Left lung (tissue), 10 donors: ENCODE data around the gene EMILIN3. TPM values are rescaled to one million over a fixed set of nuclear protein-coding genes. Genes with fewer than 3 reads are reported as not detected.

Experiments used
- ATAC-seq: fragments of 200-7000 bp; cut with Tn5 transposase; one replicate; pipeline ENCODE4 v1.9.1; 2020; ENCODE audit warnings: moderate library complexity
- DNase-seq, 4 donors: peaks; one replicate each; pipeline ENCODE4 v3.0.0-alpha.2; 2013 to 2020
- H3K27ac ChIP-seq, 2 donors: fragments of 200-600 bp; sonication (generic) in 1 of 2; one replicate each; pipeline versions ENCODE4 v1.5.0 to v1.8.0; 2020 to 2021
- H3K27me3 ChIP-seq, 2 donors: fragments of 200-600 bp; sonication (generic) in 1 of 2; one replicate each; pipeline versions ENCODE4 v1.5.0 to v1.8.0; 2020 to 2021
- H3K36me3 ChIP-seq, 2 donors: fragments of 200-600 bp; sonication (generic) in 1 of 2; one replicate each; pipeline versions ENCODE4 v1.5.0 to v1.8.0; 2020 to 2021
- H3K4me1 ChIP-seq, 2 donors: fragments of 200-600 bp; one replicate each; pipeline ENCODE4 v1.8.0; 2021
- H3K4me3 ChIP-seq, 2 donors: fragments of 200-600 bp; sonication (generic) in 1 of 2; one replicate each; pipeline versions ENCODE4 v1.5.0 to v1.8.0; 2020 to 2021; ENCODE audit warnings: mild to moderate bottlenecking in 1 of 2
- H3K9me3 ChIP-seq, 2 donors: fragments of 200-600 bp; sonication (generic) in 1 of 2; one replicate each; pipeline versions ENCODE4 v1.5.0 to v1.8.0; 2020 to 2021
- intact Hi-C, 2 donors: fragments of 100-400 bp; cut with DNase I; formaldehyde crosslinking; loops; one replicate each; pipeline versions ENCODE4 v1.11.2 to v1.14.2; 2022
- polyA plus RNA-seq, 6 donors: library from polyadenylated mRNA; unstranded; fragments of 120-200 nt; gene quantifications; one replicate each; pipeline ENCODE4 v1.2.1, GENCODE V29; 2013; ENCODE audit not compliant: insufficient read length in 6 of 6
- total RNA-seq, 2 donors: library from RNA; stranded (reverse); fragmentation: NEBNext Ultra II Directional; extraction: Animal tissue kit (Norgen Biotek cat#: 25700); gene quantifications; one replicate each; pipeline ENCODE4 v1.2.1, GENCODE V29; 2021
- TF ChIP-seq, protein P1 (sequence below), 2 donors: fragments of 200-600 bp; sonication (generic) in 1 of 2; IDR thresholded peaks; one replicate each; pipeline versions ENCODE4 v1.5.0 to v1.8.0; 2021; ENCODE audit warnings: antibody characterized with exemption in 2 of 2
- donor health status: DM: no; HTN: yes; CAD: no.
- donor health status: DM: no; HTN: no; CAD: no.

The EMILIN3 gene
- total and polyA plus RNA-seq, 8 donors, result 0.08 to 2.5 (median 2.0) TPM

DNA sequence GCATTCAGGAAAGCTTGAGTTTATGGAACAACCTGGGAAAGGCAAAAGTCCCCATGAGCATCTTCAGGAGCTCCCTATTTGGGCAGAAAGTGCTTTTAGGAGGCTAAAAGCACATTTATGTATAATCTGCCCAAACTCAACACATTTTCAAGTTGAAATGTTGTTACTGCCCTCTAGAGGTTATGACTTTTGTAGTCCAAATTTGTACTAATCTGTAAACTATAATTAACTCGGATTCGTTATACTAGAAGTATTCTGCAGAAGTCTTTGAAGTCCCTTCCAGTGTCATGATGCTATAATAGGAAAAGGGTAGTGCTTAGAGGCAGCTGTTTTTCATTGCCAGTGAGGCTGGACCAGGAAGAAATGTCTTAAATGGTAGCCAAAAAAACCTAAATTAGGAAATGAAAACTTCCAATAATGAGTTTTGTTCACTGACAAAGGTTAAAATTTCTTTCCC, 44.8 kb upstream of the EMILIN3 start:
- TF ChIP-seq, protein P1, sequence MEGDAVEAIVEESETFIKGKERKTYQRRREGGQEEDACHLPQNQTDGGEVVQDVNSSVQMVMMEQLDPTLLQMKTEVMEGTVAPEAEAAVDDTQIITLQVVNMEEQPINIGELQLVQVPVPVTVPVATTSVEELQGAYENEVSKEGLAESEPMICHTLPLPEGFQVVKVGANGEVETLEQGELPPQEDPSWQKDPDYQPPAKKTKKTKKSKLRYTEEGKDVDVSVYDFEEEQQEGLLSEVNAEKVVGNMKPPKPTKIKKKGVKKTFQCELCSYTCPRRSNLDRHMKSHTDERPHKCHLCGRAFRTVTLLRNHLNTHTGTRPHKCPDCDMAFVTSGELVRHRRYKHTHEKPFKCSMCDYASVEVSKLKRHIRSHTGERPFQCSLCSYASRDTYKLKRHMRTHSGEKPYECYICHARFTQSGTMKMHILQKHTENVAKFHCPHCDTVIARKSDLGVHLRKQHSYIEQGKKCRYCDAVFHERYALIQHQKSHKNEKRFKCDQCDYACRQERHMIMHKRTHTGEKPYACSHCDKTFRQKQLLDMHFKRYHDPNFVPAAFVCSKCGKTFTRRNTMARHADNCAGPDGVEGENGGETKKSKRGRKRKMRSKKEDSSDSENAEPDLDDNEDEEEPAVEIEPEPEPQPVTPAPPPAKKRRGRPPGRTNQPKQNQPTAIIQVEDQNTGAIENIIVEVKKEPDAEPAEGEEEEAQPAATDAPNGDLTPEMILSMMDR (IDR thresholded peaks at IDR 0.05), result no peak
- H3K27me3 ChIP-seq, result no peaks in the 10 kb centered on the region
- H3K36me3 ChIP-seq, result peaks cover 0 to 95% of the 10 kb centered on the region in 2 donors
- DNase-seq, result no peak
- no peak overlapping the region for H3K27ac ChIP-seq
- intact Hi-C loops, result no loop called here
- no peaks in the 10 kb centered on the region for H3K4me1 ChIP-seq
- no peaks in the 10 kb centered on the region for H3K9me3 ChIP-seq
- peak; percentile 41 for ATAC-seq
- H3K4me3 ChIP-seq, result no peak overlapping the region

DNA sequence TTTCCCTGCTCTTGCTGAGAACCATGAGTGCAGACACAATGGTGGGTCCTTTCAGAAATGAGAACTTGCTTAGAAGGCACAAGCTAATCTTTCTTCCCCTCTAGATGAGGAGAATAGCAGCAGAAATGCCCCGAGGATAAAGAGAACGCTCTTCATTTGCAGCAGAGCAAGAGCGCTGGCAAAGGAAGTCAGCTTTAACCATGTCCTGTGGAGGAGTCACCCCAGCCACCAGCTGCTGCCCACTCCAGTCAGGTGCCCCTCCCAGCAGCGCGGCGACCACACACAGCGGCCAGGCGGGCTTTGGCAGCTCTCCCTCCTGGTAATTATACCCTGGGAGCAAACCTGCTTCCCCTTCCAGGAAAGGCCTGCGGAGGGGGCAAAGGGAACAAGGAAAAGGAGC, 42.4 kb upstream of the EMILIN3 start:
- no peaks in the 10 kb centered on the region for H3K27me3 ChIP-seq
- no peaks in the 10 kb centered on the region for H3K4me1 ChIP-seq
- TF ChIP-seq, protein P1 (IDR thresholded peaks at IDR 0.05), result no peak
- ATAC-seq, result no peak
- intact Hi-C loops, result no loop called here
- no peak overlapping the region for H3K27ac ChIP-seq
- H3K36me3 ChIP-seq, result peaks cover 0 to 95% of the 10 kb centered on the region in 2 donors
- H3K9me3 ChIP-seq, result no peaks in the 10 kb centered on the region
- DNase-seq, result no peak
- H3K4me3 ChIP-seq, result no peak overlapping the region

DNA sequence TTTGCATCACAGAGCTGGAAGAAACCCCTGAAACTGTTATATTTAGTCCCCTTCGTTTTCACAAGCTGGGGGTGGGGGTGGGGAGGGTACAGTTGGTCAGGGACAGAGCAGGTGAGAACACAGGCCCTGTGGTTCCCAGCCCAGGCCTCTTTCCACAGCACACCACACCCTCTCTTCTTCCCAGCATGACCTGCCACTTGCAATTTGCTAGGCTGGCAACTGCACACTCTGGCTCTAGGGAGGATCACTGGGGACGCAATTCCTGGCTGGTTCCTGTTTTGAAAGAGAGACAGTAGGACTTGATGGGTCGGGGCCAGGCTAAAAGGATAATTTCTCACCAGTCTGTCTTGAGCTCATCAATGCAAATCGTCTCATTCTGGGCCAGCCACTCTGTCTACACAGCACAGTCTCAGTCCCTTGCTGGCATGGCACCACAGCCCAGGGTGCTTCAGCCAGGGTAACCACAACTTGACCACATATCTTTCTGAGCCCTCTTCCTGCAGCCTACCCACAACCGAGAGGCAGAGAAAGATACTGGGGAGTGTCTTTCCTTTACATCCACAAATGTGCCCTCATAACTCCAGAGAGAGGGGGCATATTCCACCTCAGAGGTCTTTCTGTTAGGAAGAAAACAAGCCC, 41.7 kb upstream of the EMILIN3 start:
- Histone ChIP-seq H3K36me3 (peaks cover 0 to 95% of the 10 kb centered on the region in 2 donors), H3K9me3 (no peaks in the 10 kb centered on the region), H3K4me1 (no peaks in the 10 kb centered on the region), H3K27ac (no peak overlapping the region), H3K27me3 (no peaks in the 10 kb centered on the region), H3K4me3 (no peak overlapping the region)
- ATAC-seq, result no peak
- intact Hi-C loops, result no loop called here
- TF ChIP-seq, protein P1 (IDR thresholded peaks at IDR 0.05), result no peak
- no peak for DNase-seq

DNA sequence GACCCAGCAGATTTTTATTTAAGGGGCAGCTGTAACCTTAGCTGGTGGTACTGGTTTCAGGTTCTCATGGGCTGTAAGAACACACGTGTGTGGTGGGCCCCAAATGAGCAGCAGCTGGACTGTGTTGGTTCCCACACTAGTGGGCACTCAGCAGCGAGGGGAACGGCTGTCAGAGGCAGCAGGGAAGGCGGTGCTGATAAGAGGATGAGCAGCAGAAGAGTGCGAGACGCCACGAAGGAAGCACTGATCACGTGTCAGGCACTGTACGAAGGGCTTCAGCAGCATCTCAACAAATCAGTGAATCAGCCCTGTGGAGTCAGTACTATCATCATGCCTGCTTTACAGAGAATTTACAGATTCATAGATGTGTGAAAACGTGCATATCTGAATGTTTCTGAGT, 41.0 kb upstream of the EMILIN3 start:
- H3K4me1 ChIP-seq, result no peaks in the 10 kb centered on the region
- no peaks in the 10 kb centered on the region for H3K27me3 ChIP-seq
- peaks cover 0 to 90% of the 10 kb centered on the region in 2 donors for H3K36me3 ChIP-seq
- no peak overlapping the region for H3K27ac ChIP-seq
- no peak overlapping the region for H3K4me3 ChIP-seq
- TF ChIP-seq, protein P1 (IDR thresholded peaks at IDR 0.05), result no peak
- intact Hi-C loops, result no loop called here
- H3K9me3 ChIP-seq, result no peaks in the 10 kb centered on the region
- ATAC-seq (no peak), DNase-seq (no peak)

DNA sequence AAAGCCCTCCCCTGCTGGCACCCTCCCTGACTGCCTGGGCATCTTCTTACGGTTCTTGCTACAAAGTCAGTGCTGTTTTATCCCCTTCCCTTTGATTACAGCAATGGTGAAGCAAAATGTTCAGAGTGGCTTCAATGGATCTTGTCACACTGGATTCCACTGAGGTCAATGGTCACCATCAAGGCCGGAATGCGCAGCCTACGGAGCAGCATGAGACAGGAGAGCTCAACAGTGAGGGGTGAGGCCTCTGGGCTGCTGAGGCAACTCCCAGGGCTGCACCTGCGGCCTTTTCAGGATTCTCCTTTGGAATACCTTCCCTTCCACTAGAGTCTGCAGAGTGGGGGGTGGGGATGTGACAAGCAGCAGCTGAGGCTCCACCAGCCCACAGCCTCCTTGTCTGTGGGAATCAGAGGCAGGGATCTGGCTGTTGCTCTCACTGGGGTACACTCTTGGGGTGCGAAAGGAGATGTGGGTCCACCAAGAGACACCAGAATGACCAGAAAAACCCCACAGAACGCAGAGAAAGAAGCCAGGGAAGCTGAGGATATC, 40.4 kb upstream of the EMILIN3 start:
- H3K36me3 ChIP-seq, result peaks cover 0 to 83% of the 10 kb centered on the region in 2 donors
- H3K4me3 ChIP-seq, result no peak overlapping the region
- H3K4me1 ChIP-seq, result no peaks in the 10 kb centered on the region
- no peaks in the 10 kb centered on the region for H3K9me3 ChIP-seq
- DNase-seq (no peak), ATAC-seq (no peak)
- intact Hi-C loops, result no loop called here
- no peak overlapping the region for H3K27ac ChIP-seq
- TF ChIP-seq, protein P1 (IDR thresholded peaks at IDR 0.05), result no peak
- H3K27me3 ChIP-seq, result no peaks in the 10 kb centered on the region
